PFSK-1 (cell line): ENCODE results near the gene LAMTOR3.

ENCODE experiments used
- POLR2AphosphoS5 ChIP-seq: IDR thresholded peaks from 2 replicates; pipeline ENCODE4 v1.6.1; 2012; ENCODE audit warnings: low read depth, mild to moderate bottlenecking, control low read depth, low read length, moderate library complexity
- TAF1 ChIP-seq: IDR thresholded peaks from 2 replicates; pipeline ENCODE4 v1.6.1; 2012; ENCODE audit warnings: low read length, control low read depth, borderline replicate concordance; ENCODE audit not compliant: insufficient read depth

DNA sequence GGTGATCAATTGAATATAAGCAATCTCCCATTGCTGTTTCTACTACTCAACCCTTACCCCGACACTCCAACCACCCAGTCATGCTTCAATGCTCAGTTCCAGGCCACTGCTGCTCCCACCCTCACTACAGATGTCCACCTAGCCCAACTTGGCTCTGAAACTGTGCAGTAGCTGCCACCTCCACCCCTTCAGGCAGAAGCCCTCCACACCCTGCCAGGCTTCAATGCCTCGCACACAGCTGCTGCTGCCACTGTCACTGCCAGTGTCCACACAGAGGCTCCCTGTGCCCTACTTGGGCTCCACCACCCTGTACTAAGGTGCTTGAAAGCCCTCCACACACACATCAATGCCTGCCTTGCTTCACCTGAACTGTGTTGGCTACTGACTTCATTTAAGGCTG is 34.6 kb downstream of the LAMTOR3 start:
- no peak for TF ChIP-seq POLR2AphosphoS5
- no peak for TF ChIP-seq TAF1
